Common myeloid progenitor, CD34-positive (primary cell): ENCODE results near the gene DENND4A.
A peak's percentile ranks its signal among the peaks of the same experiment; 100 is the strongest.

Experiments
- CTCF ChIA-PET: fragments of 350-600 bp; sonication (Branson Sonifier 250); formaldehyde crosslinking; loops from one replicate; lab custom pipeline; 2021; ENCODE audit warnings: antibody characterized with exemption; lab: Charles Lee
- POLR2A ChIA-PET: fragments of 350-600 bp; sonication (Branson Sonifier 250); formaldehyde crosslinking; loops from one replicate; lab custom pipeline; 2021; ENCODE audit warnings: antibody characterized with exemption; lab: Charles Lee
- DNase-seq, 3 donors: peaks; one replicate each; pipeline versions ENCODE4 v3.0.0 to v3.0.0-alpha.2; 2013
- H3K27ac ChIP-seq, 2 experiments: 1 replicate in 1 of 2; 2 replicates in 1 of 2; pipeline ENCODE4 v1.7.0; 2013; ENCODE audit warnings: inconsistent platforms in 2 of 2, low read length in 2 of 2, mild to moderate bottlenecking in 2 of 2, low read depth in 1 of 2, moderate library complexity in 1 of 2; ENCODE audit not compliant: severe bottlenecking in 2 of 2, insufficient read depth in 1 of 2, poor library complexity in 1 of 2
- H3K27me3 ChIP-seq, 5 experiments: replicated peaks in 2 of 5; 1 replicate in 3 of 5; 2 replicates in 2 of 5; pipeline versions ENCODE4 v1.6.1 to v1.7.0; 2013; ENCODE audit warnings: low read length in 4 of 5, mild to moderate bottlenecking in 2 of 5, moderate library complexity in 2 of 5, inconsistent platforms in 1 of 5; ENCODE audit not compliant: insufficient read depth in 5 of 5, control insufficient read depth in 4 of 5
- H3K36me3 ChIP-seq, 4 experiments: 1 replicate in 2 of 4; 2 replicates in 2 of 4; pipeline versions ENCODE4 v1.6.1 to v1.7.0; 2013; ENCODE audit warnings: low read length in 3 of 4, control low read depth in 1 of 4, mild to moderate bottlenecking in 1 of 4; ENCODE audit not compliant: control insufficient read depth in 4 of 4, insufficient read depth in 4 of 4
- H3K4me1 ChIP-seq, 4 experiments: 1 replicate in 3 of 4; 2 replicates in 1 of 4; pipeline versions ENCODE4 v1.6.1 to v1.7.1; 2013; ENCODE audit warnings: low read length in 3 of 4, mild to moderate bottlenecking in 3 of 4, control low read depth in 1 of 4, inconsistent platforms in 1 of 4, moderate library complexity in 1 of 4; ENCODE audit not compliant: control insufficient read depth in 4 of 4, insufficient read depth in 4 of 4; ENCODE audit errors: control extremely low read depth in 1 of 4
- H3K4me3 ChIP-seq, 7 experiments: 1 replicate in 4 of 7; 2 replicates in 3 of 7; pipeline versions ENCODE4 v1.5.1 to v1.7.0; 2013; ENCODE audit warnings: mild to moderate bottlenecking in 7 of 7, low read length in 6 of 7, moderate library complexity in 6 of 7, inconsistent platforms in 2 of 7, low read depth in 2 of 7, control low read depth in 1 of 7; ENCODE audit not compliant: insufficient read depth in 4 of 7, control insufficient read depth in 1 of 7; ENCODE audit errors: extremely low read depth in 1 of 7
- H3K9me3 ChIP-seq, 5 experiments: 1 replicate in 4 of 5; 2 replicates in 1 of 5; pipeline versions ENCODE4 v1.6.1 to v1.7.1; 2013; ENCODE audit warnings: low read length in 4 of 5, mild to moderate bottlenecking in 2 of 5, inconsistent platforms in 1 of 5, low read depth in 1 of 5, moderate library complexity in 1 of 5; ENCODE audit not compliant: control insufficient read depth in 4 of 5, insufficient read depth in 2 of 5; ENCODE audit errors: control extremely low read depth in 1 of 5
- WGBS: methylation state at CpG from one replicate; pipeline ENCODE4 v1.1.5; 2013; ENCODE audit not compliant: insufficient coverage; 5-methylcytosine and 5-hydroxymethylcytosine counted together

DENND4A gene

DNA sequence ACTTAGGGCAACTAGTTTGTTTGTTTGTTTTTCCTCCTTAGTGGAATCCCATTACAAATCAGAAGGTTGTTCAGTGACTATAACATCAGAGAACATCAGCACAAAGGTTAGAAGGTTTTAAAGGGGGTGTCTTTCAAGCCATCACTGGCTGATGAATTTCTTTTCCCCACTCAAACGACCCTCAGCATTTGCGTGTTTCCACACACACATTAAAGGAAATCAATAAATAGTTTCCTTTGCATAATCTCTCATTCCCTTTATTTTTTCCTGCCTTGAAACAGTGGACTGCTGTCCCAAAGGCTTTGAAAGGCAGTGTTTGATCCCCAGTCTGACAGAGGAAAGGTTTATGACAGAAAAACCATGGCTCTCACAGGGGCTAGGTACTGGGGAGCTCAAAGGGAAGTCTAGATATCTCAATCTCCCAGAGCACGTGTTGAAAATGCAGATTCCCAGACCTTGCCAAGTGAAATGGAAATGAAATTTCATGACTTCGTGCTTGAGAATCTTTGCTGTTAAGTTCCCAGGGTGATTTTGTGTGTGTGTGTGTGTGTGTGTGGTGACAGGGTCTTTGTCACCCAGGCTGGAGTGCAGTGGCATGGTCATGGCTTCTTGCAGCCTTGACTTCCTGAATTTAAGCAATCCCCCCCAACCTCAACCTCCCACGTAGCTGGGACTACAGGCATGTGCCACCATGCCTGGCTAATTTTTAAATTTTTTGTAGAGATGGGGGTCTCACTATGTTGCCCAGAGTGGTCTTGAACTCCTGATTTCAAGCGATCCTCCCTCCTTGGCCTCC is 178.9 kb downstream of the DENND4A start:
- Histone ChIP-seq H3K27me3 (no peaks in the 10 kb centered on the region), H3K9me3 (no peaks in the 10 kb centered on the region), H3K4me3 (no peak overlapping the region), H3K27ac (no peak overlapping the region), H3K36me3 (no peaks in the 10 kb centered on the region), H3K4me1 (peaks cover 7 to 39% (median 25%) of the 10 kb centered on the region in 4 experiments)
- POLR2A ChIA-PET: no interaction called here
- CTCF ChIA-PET: interaction anchor here (1.3 kb wide), 2 partner anchors 11 to 59 kb away, joined by 3 read pairs; no protein-coding TSS in a partner anchor
- WGBS: 87% methylated on average over 3 of the region's 6 CpGs
- peak in 1 of 3 donors; percentile 9 for DNase-seq

DNA sequence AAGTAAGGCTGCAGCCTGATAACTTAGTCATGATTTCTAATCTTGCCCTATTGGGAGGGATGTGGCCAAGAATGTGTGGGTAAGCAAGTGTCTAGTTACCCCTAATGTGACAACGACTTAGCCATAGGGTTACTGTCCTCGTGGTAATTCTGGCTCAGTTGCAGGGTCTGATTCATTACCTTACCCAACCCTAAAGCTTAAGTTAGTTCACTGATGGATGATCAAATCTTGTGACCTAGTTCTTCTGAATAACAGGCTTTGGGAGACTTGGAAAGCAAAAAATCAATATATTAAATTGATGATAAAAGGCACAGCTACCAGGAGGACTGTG is 179.5 kb downstream of the DENND4A start:
- no CpG with 5 or more reads among the region's 2 CpGs for WGBS
- no peak for DNase-seq
- no peak overlapping the region for H3K27ac ChIP-seq
- ChIA-PET CTCF (interaction anchor here (0.5 to 1.3 kb wide), 3 partner anchors 11 to 249 kb away, joined by 3 read pairs; no protein-coding TSS in a partner anchor), POLR2A (no interaction called here)
- H3K4me3 ChIP-seq: no peak overlapping the region
- no peaks in the 10 kb centered on the region for H3K36me3 ChIP-seq
- H3K27me3 ChIP-seq: no peaks in the 10 kb centered on the region
- H3K9me3 ChIP-seq: no peaks in the 10 kb centered on the region
- peaks cover 7 to 39% (median 25%) of the 10 kb centered on the region in 4 experiments for H3K4me1 ChIP-seq

DNA sequence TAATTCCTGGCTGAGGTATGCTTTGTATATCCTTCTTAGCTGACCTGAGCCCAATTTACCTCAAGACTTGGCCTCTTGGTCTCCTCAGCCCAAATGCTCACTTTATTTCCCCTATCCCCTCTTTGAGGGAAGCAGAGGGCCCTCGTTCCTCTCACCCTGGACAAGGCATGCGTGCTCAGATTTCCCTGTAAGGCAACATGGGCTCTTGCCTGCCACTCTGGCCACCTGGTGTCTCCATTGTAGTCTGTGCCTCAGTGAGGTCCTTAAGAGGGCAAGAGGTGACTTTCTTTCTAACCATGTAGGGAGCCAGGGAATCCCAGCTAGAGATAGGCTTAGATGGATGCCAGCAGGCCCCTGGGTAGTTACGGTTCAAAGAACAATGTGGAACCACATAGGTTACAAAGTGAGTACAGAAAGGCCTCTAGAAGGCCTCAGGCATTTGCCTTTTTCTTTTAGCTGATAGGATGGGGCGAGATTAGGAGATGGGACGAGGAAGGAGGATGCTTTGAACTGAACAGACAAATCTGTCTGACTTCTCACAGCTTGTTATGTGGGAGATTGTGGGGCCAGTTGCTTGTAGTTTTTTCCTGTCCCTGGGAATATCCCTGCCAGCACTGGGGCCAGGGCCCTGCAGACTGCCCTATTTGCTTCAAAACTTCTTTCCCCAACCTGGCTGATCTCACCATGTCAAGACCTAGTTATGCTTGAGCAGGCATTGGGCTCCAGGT is 180.0 kb downstream of the DENND4A start:
- H3K27me3 ChIP-seq: no peaks in the 10 kb centered on the region
- no peaks in the 10 kb centered on the region for H3K9me3 ChIP-seq
- peak in 1 of 3 donors; percentile 17 for DNase-seq
- H3K4me3 ChIP-seq: peak overlapping the region in 6 of 7 experiments; percentile 80 to 98 (median 90)
- ChIA-PET CTCF (interaction anchor here (0.5 to 1.3 kb wide), 3 partner anchors 10 to 250 kb away, joined by 3 read pairs; no protein-coding TSS in a partner anchor), POLR2A (no interaction called here)
- H3K36me3 ChIP-seq: peaks cover 0 to 5% (median 2%) of the 10 kb centered on the region in 4 experiments
- H3K4me1 ChIP-seq: peaks cover 7 to 39% (median 25%) of the 10 kb centered on the region in 4 experiments
- 73% methylated on average over 3 of the region's 5 CpGs for WGBS
- H3K27ac ChIP-seq: peak overlapping the region; percentile 89 to 97

DNA sequence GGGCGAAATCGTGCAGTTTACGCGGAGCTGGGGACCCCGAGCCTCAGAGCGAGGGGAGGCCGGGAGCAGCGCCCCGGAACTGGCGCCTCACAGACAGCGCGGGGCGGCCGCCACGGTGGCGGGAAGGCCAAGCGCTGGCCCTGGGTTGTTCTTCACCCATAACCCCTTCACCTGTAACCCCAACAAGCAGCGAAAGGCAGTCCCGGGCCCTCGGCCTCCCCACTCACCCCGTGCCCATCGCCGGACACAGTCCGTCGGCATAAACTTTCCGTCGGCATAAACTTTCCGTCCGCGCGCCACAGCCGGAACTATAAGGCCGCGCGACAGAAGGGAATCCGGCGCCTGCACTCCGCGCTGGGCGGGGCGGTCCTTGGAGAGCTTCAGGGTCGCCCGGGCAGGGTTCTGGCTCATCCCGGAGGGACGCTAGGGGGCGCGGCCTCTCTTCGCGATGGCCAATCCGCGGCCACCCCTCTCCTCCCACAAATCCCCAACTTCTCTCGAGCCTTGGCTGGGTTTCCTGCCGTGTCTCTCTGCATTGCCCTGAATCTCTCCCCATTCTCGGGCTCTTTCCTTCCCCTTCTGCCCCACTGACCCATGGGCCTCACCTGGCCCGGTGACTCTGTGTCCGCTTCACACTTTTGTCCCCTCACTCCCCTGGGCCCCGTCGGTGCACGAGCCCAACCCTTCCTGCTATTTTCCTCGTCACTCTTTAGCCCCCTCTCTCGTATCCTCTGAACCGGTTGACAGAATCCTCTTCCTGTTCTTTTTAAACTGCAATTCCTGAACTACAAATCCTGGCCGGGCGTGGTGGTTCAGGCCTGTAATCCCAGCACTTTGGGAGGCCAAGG is 181.0 kb downstream of the DENND4A start, which contains the start of gene INTS14:
Gene INTS14 (minus strand): TSS at position 261 of the 848 bp plus-strand sequence. CDS start 3,751 bp downstream, outside the sequence.
- DNase-seq: peak; percentile 94 to 95 (median 95)
- POLR2A ChIA-PET: interaction anchor here (0.5 to 1.4 kb wide), 3 partner anchors 8 to 898 kb away, joined by 3 to 4 read pairs (median 3); no protein-coding TSS in a partner anchor
- Histone ChIP-seq H3K27me3 (no peaks in the 10 kb centered on the region), H3K36me3 (peaks cover 0 to 6% (median 5%) of the 10 kb centered on the region in 4 experiments), H3K27ac (peak within 1 kb of the TSS; percentile 89 to 97), H3K9me3 (no peaks in the 10 kb centered on the region), H3K4me3 (peak within 1 kb of the TSS; percentile 80 to 98 (median 89)), H3K4me1 (peaks cover 7 to 39% (median 25%) of the 10 kb centered on the region in 4 experiments)
- WGBS: 0% methylated on average over 49 of the region's 64 CpGs
- CTCF ChIA-PET: interaction anchor here (1.1 to 1.2 kb wide), 2 partner anchors 10 to 56 kb away, joined by 3 to 4 read pairs; partner anchors contain the start of gene SLC24A1
